K562 (cell line): Measurements from ENCODE around the gene UFSP1. TPM values are rescaled to one million over a fixed set of nuclear protein-coding genes. Genes with fewer than 3 reads are reported as not detected.

Experiments used
- GABPB1 ChIP-seq: sonication (generic); formaldehyde crosslinking; IDR thresholded peaks from 2 replicates; pipeline ENCODE4 v1.8.0; 2022; ENCODE audit warnings: mild to moderate bottlenecking, missing genetic modification reagents
- YY1 ChIP-seq, 3 experiments: IDR thresholded peaks; 2 replicates each; pipeline ENCODE4 v1.6.1; 2011; ENCODE audit warnings: low read length in 2 of 3, mild to moderate bottlenecking in 2 of 3, moderate library complexity in 2 of 3, borderline replicate concordance in 1 of 3, control low read depth in 1 of 3, low read depth in 1 of 3; ENCODE audit not compliant: insufficient read depth in 3 of 3, insufficient replicate concordance in 2 of 3, control insufficient read depth in 1 of 3, insufficient read length in 1 of 3; ENCODE audit errors: extremely low read depth in 1 of 3
- polyA plus RNA-seq, 8 experiments: library from polyadenylated mRNA; depleted of rRNA in 4 of 8; stranded (reverse) in 5 of 8; unstranded in 3 of 8; fragments of >200 nt; fragmentation: Nextera tagmentation in 2 of 8; fragmentation: Illumina TruSeq in 1 of 8; extraction: Ambion mirVana in 2 of 8; extraction: Trizol in 1 of 8; gene quantifications; 2 replicates each; pipeline versions ENCODE4 v1.2.1 to v1.2.3, GENCODE V29; 2011 to 2014; ENCODE audit warnings: inconsistent platforms in 1 of 8, missing spikeins in 1 of 8
- total RNA-seq, 7 experiments: library from RNA; depleted of rRNA in 6 of 7; stranded (reverse); fragments of >200 nt in 6 of 7; fragmentation: Illumina TruSeq in 2 of 7; extraction: Trizol in 2 of 7; gene quantifications; 2 replicates each; pipeline versions ENCODE4 v1.2.1 to v1.2.3, GENCODE V29; 2011 to 2021; ENCODE audit warnings: low replicate concordance in 1 of 7
- TF ChIP-seq, protein P1 (sequence below): fragments of 450-650 bp; IDR thresholded peaks from 2 replicates; pipeline ENCODE4 v1.6.1; 2016; ENCODE audit warnings: mild to moderate bottlenecking, moderate library complexity

UFSP1 gene
- total and polyA plus RNA-seq, 9 of the 15 experiments (the other 6 are each of a cell fraction or from before 2014, with no cell fraction given) = 0.50 to 18.8 (median 2.1) TPM

DNA sequence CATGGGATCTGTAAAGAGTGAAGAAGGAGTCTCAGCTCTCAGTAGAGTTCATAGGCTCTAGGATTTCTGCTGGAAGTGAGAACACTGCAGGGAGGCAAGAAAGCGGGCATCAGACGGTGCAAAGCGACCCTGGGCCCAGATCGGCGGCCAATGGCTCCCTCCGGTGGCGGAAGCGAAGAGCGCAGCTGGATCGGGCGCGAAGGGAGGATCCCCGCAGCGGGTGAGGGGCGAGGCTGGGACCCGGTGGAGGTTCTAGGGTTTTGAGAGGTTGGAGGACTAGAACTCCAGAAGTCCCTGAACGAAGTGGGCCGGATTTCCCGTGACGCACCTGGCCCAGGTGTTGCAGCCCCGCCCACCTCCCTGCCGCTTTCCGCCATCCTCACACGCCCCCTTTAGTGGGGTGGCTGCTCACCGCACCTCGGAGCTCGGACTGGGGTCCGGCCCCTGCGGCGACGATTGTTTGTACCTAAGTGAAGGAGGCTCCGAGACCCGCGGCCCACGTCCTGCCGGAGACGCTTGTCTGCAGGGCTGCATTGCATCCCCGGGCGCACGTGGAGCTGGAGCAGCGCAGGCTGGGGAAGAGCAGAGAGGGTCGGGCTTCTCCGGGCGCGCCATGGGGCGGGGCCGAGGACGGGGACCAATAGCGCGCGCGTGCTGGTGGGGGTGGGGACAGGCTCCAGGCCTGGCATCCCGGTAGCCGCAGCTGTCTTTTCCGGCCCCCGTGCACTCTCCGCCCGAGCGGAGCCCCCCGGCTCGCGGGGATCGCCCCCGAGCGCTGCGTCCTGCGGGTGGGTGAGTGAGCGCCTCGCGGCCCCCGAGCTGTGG is 37.3 kb downstream of the UFSP1 start, which contains the start of gene SLC12A9 (continued):
- peak in 1 of 3 experiments; percentile 48 for TF ChIP-seq YY1 (IDR thresholded peaks at IDR 0.05; ENCODE audit: borderline replicate concordance in 1 of 3, control insufficient read depth in 1 of 3, extremely low read depth in 1 of 3, insufficient read depth in 3 of 3, insufficient read length in 1 of 3, insufficient replicate concordance in 2 of 3, low read depth in 1 of 3, low read length in 2 of 3)
- TF ChIP-seq, protein P1, sequence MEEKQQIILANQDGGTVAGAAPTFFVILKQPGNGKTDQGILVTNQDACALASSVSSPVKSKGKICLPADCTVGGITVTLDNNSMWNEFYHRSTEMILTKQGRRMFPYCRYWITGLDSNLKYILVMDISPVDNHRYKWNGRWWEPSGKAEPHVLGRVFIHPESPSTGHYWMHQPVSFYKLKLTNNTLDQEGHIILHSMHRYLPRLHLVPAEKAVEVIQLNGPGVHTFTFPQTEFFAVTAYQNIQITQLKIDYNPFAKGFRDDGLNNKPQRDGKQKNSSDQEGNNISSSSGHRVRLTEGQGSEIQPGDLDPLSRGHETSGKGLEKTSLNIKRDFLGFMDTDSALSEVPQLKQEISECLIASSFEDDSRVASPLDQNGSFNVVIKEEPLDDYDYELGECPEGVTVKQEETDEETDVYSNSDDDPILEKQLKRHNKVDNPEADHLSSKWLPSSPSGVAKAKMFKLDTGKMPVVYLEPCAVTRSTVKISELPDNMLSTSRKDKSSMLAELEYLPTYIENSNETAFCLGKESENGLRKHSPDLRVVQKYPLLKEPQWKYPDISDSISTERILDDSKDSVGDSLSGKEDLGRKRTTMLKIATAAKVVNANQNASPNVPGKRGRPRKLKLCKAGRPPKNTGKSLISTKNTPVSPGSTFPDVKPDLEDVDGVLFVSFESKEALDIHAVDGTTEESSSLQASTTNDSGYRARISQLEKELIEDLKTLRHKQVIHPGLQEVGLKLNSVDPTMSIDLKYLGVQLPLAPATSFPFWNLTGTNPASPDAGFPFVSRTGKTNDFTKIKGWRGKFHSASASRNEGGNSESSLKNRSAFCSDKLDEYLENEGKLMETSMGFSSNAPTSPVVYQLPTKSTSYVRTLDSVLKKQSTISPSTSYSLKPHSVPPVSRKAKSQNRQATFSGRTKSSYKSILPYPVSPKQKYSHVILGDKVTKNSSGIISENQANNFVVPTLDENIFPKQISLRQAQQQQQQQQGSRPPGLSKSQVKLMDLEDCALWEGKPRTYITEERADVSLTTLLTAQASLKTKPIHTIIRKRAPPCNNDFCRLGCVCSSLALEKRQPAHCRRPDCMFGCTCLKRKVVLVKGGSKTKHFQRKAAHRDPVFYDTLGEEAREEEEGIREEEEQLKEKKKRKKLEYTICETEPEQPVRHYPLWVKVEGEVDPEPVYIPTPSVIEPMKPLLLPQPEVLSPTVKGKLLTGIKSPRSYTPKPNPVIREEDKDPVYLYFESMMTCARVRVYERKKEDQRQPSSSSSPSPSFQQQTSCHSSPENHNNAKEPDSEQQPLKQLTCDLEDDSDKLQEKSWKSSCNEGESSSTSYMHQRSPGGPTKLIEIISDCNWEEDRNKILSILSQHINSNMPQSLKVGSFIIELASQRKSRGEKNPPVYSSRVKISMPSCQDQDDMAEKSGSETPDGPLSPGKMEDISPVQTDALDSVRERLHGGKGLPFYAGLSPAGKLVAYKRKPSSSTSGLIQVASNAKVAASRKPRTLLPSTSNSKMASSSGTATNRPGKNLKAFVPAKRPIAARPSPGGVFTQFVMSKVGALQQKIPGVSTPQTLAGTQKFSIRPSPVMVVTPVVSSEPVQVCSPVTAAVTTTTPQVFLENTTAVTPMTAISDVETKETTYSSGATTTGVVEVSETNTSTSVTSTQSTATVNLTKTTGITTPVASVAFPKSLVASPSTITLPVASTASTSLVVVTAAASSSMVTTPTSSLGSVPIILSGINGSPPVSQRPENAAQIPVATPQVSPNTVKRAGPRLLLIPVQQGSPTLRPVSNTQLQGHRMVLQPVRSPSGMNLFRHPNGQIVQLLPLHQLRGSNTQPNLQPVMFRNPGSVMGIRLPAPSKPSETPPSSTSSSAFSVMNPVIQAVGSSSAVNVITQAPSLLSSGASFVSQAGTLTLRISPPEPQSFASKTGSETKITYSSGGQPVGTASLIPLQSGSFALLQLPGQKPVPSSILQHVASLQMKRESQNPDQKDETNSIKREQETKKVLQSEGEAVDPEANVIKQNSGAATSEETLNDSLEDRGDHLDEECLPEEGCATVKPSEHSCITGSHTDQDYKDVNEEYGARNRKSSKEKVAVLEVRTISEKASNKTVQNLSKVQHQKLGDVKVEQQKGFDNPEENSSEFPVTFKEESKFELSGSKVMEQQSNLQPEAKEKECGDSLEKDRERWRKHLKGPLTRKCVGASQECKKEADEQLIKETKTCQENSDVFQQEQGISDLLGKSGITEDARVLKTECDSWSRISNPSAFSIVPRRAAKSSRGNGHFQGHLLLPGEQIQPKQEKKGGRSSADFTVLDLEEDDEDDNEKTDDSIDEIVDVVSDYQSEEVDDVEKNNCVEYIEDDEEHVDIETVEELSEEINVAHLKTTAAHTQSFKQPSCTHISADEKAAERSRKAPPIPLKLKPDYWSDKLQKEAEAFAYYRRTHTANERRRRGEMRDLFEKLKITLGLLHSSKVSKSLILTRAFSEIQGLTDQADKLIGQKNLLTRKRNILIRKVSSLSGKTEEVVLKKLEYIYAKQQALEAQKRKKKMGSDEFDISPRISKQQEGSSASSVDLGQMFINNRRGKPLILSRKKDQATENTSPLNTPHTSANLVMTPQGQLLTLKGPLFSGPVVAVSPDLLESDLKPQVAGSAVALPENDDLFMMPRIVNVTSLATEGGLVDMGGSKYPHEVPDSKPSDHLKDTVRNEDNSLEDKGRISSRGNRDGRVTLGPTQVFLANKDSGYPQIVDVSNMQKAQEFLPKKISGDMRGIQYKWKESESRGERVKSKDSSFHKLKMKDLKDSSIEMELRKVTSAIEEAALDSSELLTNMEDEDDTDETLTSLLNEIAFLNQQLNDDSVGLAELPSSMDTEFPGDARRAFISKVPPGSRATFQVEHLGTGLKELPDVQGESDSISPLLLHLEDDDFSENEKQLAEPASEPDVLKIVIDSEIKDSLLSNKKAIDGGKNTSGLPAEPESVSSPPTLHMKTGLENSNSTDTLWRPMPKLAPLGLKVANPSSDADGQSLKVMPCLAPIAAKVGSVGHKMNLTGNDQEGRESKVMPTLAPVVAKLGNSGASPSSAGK = peak; percentile 93
- TF ChIP-seq GABPB1 (CRISPR knock-in tag) = peak; percentile 47; the same call in 1 of the 2 replicates
